Peyer's patch (tissue), 4 donors: ENCODE data around the gene CPS1.

ENCODE experiments used
- CTCF ChIP-seq, 6 experiments: fragments of 450-650 bp in 4 of 6; fragments of 200-600 bp in 2 of 6; sonication (generic) in 1 of 6; IDR thresholded peaks; one replicate each; pipeline ENCODE4 v1.5.1; 2017 to 2019; ENCODE audit warnings: antibody characterized with exemption in 6 of 6, mild to moderate bottlenecking in 3 of 6, moderate library complexity in 1 of 6
- POLR2A ChIP-seq, 2 donors: fragments of 450-650 bp; IDR thresholded peaks; one replicate each; pipeline ENCODE4 v1.5.1; 2017; ENCODE audit warnings: antibody characterized with exemption in 2 of 2, mild to moderate bottlenecking in 2 of 2, moderate library complexity in 2 of 2

GRCh38 chr2:210562091-210562490 lies 5.7 kb downstream of the CPS1 start:
- TF ChIP-seq CTCF (IDR thresholded peaks at IDR 0.05) (no peak), POLR2A (IDR thresholded peaks at IDR 0.05) (no peak)
